Activated CD4-positive, alpha-beta T cell treated with anti-CD3 and anti-CD28 coated beads, Interleukin-2, amount 50 U/mL, for 4 hours (primary cell): ENCODE measurements around the gene SLC27A4.
"Not testable (repeated sequence)": the region's sequence is repeated elsewhere in the genome, so short reads cannot be mapped to it uniquely, and the experiment has no call there.

ENCODE experiments used
- DNase-seq, 2 experiments: peaks; one replicate each; pipeline ENCODE4 v3.0.0-alpha.2; 2020

Gene SLC27A4

GRCh38 chr9:128325629-128326028 is 14.7 kb upstream of the SLC27A4 start:
- DNase-seq: no peak

DNA sequence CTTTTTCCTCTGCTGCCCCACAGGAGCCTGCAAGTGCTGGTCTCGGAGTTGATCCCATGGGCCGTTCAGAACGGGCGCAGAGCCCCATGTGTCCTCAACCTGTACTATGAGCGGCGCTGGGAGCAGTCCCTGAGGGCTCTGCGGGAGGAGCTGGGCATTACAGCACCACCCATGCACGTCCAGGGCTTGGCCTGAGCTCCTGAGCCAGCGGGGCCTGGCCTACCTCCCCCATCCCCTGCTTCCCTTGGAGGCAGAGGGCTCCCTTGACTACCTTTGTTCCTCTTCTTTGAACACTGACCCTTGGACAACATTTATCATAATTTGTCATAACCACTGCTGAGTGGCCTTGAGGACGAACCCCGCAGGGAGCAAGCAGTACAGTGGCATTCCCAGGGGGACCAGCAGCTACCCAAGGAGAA is 6.9 kb upstream of the SLC27A4 start:
- no peak for DNase-seq

GRCh38 chr9:128335161-128335560 is 5.2 kb upstream of the SLC27A4 start:
- no peak for DNase-seq

GRCh38 chr9:128335914-128336313 is 4.4 kb upstream of the SLC27A4 start:
- DNase-seq: no peak

- DNase-seq: no peak
Observed at GRCh38 chr9:128337936-128338335, 2.4 kb upstream of the SLC27A4 start.

DNA sequence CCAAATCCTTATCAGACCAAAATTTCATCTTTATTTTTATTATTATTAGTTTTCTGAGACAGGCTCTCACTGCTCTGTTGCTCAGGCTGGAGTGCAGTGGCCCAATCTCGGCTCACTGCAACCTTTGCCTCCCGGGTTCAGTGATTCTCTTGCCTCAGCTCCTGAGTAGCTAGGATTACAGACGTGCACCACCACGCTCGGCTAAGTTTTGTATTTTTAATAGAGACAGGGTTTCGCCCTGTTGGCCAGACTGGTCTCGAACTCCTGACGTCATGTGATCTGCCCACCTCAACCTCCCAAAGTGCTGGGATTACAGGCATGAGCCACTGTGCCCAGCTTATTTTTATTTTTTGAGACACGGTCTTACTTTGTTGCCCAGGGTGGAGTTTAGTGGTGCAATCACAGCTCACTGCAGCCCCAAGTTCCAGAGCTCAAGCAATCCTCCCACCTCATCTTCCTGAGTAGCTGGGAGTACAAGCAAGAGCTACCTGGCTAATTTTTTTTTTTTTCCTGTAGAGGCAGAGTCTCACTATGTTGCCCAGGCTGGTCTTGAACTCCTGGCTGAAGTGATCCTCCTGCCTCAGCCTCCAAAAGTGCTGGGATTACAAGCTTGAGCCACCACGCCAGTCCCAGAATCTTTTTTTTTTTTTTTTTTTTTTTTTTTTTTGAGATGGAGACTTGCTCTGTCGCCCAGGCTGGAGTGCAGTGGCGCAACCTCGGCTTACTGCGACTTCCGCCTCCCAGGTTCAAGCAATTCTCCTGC is 1.3 kb upstream of the SLC27A4 start:
- DNase-seq: not testable (repeated sequence)

- peak in 1 of 2 experiments; percentile 14 for DNase-seq
Observed at GRCh38 chr9:128340691-128341434, 536 bp downstream of the SLC27A4 start.

GRCh38 chr9:128341435-128341849 is 1.1 kb downstream of the SLC27A4 start:
- peak; percentile 60 to 63 for DNase-seq

GRCh38 chr9:128342971-128343680 is 2.8 kb downstream of the SLC27A4 start:
- DNase-seq: no peak

GRCh38 chr9:128343855-128344254 is 3.5 kb downstream of the SLC27A4 start:
- no peak for DNase-seq

GRCh38 chr9:128344931-128345605 is 4.7 kb downstream of the SLC27A4 start:
- no peak for DNase-seq

GRCh38 chr9:128349125-128349524 is 8.8 kb downstream of the SLC27A4 start:
- no peak for DNase-seq

GRCh38 chr9:128349772-128350171 is 9.4 kb downstream of the SLC27A4 start:
- DNase-seq: no peak

- no peak for DNase-seq
Observed at GRCh38 chr9:128355451-128355850, 15.1 kb downstream of the SLC27A4 start.

- no peak for DNase-seq
Observed at GRCh38 chr9:128358090-128358489, 17.8 kb downstream of the SLC27A4 start.

- no peak for DNase-seq
Observed at GRCh38 chr9:128358861-128359260, 18.5 kb downstream of the SLC27A4 start.

- no peak for DNase-seq
Observed at GRCh38 chr9:128360826-128361225, 20.5 kb downstream of the SLC27A4 start.

DNA sequence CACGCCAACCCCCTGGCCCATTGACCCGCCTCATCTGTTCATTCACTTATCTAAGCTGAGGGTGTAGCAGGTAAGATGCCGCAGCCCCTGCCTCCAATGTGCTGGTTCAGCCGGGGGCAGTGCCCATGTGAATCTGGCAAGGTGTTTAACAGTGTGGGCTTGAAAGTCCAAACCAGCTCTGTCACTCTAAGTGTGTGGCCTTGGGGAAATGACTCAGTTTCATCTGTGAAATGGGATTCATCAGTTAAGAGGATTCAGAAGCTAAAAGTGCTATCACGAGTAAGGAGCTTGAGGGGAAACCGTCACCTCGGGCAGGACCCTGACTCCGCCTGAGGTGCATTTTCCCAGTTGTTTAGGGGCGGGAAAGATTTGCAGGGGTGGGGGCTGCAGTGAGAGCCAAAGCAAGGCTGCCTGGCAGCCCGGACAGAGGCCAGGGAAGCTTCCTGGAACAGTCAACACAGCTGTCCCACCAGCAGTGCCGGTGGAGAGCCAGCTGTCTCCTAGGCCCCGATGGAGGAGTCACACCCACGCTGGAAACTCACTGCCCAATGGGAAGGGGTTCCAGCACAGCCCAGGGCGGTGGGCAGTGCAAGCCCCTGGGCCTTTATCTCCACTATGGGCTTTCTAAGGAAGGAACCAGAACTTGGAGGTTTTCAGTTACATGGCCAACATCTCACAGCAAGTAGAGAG is 21.1 kb downstream of the SLC27A4 start:
- DNase-seq: no peak

GRCh38 chr9:128361986-128362646 is 21.8 kb downstream of the SLC27A4 start:
- DNase-seq: peak; percentile 56 to 59

DNA sequence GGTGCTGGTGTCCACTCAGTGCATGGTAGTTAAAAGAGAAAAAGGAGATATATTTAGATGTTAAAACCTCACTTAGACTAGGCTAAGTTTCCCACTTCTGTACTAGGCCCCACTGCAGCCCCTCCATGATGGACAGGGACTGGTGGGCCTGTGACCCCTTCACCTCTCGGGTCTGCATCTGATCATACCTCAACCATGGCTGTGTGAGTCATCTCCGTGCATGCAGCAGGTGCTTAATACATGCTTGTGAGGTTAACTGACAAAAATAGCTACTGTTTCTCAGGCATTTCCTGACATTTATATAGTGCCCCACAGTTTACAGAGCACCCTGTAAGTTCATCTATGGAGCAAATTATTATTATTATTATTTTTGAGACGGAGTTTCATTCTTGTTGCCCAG is 22.4 kb downstream of the SLC27A4 start:
- no peak for DNase-seq

DNA sequence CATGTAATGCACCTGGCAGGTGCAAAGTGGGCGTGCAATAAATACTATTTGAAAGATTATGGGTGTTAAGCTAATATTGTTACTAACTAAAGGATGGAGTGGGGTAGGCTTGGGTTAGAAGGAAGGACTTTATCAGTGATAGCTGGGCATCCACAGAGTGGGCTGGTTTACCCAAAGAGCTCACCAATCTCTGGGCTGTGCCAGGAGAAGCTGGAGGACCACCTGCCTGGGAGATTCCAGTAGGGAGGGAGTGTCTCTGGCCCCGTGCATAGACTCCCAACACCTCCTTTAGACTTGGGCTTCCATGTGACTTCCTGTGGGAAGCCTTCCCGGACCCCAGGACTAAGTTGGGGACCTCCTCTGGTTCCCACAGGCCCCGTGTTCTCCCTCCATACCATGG is 25.2 kb downstream of the SLC27A4 start:
- DNase-seq: no peak
